ENCODE results near the gene ZFHX3. TPM values are rescaled to one million over a fixed set of nuclear protein-coding genes. Genes with fewer than 3 reads are reported as not detected.

Gene ZFHX3
- total RNA-seq, 2 experiments from 2014 or later = 0.40 to 0.54 TPM

DNA sequence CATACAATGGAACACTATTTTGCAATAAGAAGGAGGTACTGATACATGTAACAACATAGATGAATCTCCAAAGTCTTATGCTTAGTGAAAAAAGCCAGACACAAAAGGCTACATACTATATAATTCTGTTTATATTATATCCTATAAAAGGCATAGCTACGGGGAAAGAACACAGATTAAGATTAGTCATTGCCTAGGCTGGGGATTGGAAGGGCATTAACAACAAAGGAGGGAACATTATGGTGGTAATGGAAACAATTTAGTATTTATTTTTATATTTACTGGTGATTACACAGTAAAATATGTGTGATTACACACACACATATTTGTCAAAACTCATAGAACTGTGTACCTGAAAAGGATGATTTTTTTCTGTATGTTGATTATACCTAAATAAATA lies 278.1 kb downstream of the ZFHX3 start:
- H3K27ac Mint-ChIP-seq = no peak overlapping the region
- H3K36me3 Mint-ChIP-seq = peaks cover 13% of the 10 kb centered on the region
- H3K4me3 Mint-ChIP-seq = no peak overlapping the region
- peaks cover 3% of the 10 kb centered on the region for H3K27me3 Mint-ChIP-seq
- H3K9me3 Mint-ChIP-seq = peaks cover 6% of the 10 kb centered on the region
- DNase-seq = no peak
- H3K4me1 Mint-ChIP-seq = peaks cover 8% of the 10 kb centered on the region

DNA sequence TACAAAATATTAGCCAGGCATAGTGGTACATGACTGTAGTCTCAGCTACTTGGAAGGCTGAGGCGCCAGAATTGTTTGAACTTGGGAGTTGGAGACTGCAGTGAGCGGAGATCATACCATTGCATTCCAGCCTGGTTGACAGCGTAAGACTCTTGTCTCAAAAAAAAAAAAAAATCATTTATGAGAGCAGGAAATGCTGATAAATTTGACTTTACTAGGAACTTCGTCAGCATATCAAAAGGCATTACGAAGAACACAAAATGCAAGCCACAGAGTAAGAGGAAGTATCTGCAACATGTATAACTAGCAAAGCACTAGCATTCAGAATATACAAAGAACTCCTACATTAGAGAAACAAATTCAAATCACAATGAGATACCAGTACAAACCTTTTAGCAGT lies 279.3 kb downstream of the ZFHX3 start:
- Mint-ChIP-seq H3K36me3 (peaks cover 13% of the 10 kb centered on the region), H3K27me3 (no peaks in the 10 kb centered on the region), H3K4me1 (peaks cover 8% of the 10 kb centered on the region), H3K27ac (no peak overlapping the region), H3K4me3 (no peak overlapping the region), H3K9me3 (peaks cover 6% of the 10 kb centered on the region)
- no peak for DNase-seq

DNA sequence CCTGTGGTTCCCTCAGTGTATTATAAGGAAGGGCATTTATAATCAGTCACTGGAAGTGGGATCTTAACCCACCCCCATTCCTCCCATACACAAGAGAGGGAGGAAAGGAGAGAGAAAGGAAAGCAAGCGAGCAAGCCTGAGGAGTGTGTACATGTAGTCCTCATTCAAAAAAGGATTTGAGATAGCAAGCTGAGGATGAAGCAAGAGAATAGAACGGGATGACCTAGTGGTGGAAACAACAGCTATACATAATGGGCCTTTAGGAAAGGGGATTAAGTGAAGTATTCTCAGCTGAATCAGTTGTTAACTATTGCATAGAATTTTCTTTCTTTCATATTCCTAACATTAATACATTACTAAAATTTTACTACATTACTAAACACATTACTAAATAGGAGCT lies 281.4 kb downstream of the ZFHX3 start:
- peaks cover 6% of the 10 kb centered on the region for H3K36me3 Mint-ChIP-seq
- H3K4me3 Mint-ChIP-seq = no peak overlapping the region
- H3K4me1 Mint-ChIP-seq = peaks cover 8% of the 10 kb centered on the region

DNA sequence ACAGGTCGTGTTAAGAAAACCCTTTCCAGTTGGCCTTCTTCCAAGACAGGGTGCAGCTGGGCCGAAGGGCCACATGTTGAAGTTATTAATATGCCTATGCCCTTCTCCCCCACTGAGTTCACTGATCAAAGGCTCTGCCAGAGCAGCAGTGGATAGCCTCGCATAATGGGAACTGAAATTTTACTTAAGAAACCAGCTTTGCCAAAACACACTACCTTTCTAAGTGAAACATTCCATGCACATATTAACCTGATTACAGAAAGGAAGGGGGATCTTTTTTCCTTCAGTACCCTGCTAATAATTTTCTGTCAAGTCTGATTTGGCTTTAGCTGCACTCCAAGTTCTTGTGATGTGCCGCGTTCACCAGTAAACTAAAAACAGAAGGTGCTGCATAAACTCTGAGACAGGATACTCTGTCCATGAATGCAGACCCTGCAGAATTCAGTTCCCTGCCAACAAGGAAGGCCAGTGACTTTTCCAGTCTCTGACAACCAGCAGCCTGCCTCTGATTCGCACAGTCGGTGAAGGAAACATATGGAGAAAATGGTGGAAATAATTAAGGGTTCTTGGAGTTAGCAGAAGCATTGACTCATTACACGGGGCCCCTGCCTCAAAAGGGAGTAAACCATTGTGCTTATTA lies 283.8 kb downstream of the ZFHX3 start:
- Mint-ChIP-seq H3K4me3 (no peak overlapping the region), H3K27ac (no peak overlapping the region), H3K36me3 (peaks cover 3% of the 10 kb centered on the region), H3K27me3 (no peaks in the 10 kb centered on the region), H3K9me3 (no peaks in the 10 kb centered on the region), H3K4me1 (peaks cover 5% of the 10 kb centered on the region)
- no peak for DNase-seq

More for the DNA sequence above, 281.4 kb downstream of the ZFHX3 start:
- Mint-ChIP-seq H3K27me3 (no peaks in the 10 kb centered on the region), H3K27ac (no peak overlapping the region), H3K9me3 (peaks cover 3% of the 10 kb centered on the region)
- no peak for DNase-seq

DNA sequence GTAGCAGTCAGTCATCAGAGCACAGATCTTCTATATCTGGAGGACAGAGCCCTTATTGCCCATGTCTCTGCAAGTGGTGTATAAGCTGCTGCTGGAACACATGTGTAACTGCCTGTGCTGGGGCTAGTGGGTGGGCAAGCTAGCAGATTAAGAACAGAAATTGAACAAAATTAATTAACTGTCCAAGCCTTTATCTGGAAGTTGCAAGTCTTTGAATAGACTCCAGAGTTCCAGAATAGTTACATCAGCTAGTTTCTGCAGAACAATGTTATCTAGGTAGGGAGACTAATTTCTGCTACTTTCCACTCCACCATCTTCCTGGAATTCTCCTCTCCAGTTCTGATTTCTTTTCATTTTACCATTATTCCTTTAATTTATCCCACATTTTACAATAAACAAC lies 287.3 kb downstream of the ZFHX3 start:
- Mint-ChIP-seq H3K4me3 (no peak overlapping the region), H3K27me3 (no peaks in the 10 kb centered on the region), H3K36me3 (peaks cover 10% of the 10 kb centered on the region), H3K4me1 (no peaks in the 10 kb centered on the region), H3K9me3 (peaks cover 10% of the 10 kb centered on the region), H3K27ac (no peak overlapping the region)
- DNase-seq = no peak

DNA sequence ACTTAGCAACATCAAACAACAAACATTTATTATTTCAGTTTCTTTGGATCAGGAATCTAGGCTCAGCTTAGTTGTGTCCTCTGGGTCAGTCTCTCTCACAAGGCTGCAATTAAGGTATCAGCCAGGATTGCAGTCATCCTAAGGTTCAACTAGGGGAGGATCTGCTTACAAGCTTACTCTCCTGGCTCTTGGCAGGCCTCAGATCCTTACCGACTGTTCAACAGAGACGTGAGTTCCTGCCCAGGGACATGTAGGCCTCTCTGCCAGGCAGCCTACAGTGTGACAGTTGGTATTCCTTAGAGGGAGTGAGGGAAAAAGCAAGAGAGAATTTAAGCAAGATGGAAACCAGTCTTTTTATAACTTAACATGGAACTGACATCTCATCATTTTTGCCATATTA lies 294.0 kb downstream of the ZFHX3 start:
- peaks cover 12% of the 10 kb centered on the region for H3K36me3 Mint-ChIP-seq
- no peak overlapping the region for H3K4me3 Mint-ChIP-seq
- peaks cover 10% of the 10 kb centered on the region for H3K9me3 Mint-ChIP-seq
- H3K27me3 Mint-ChIP-seq = no peaks in the 10 kb centered on the region
- H3K4me1 Mint-ChIP-seq = no peaks in the 10 kb centered on the region
- no peak for DNase-seq
- no peak overlapping the region for H3K27ac Mint-ChIP-seq

DNA sequence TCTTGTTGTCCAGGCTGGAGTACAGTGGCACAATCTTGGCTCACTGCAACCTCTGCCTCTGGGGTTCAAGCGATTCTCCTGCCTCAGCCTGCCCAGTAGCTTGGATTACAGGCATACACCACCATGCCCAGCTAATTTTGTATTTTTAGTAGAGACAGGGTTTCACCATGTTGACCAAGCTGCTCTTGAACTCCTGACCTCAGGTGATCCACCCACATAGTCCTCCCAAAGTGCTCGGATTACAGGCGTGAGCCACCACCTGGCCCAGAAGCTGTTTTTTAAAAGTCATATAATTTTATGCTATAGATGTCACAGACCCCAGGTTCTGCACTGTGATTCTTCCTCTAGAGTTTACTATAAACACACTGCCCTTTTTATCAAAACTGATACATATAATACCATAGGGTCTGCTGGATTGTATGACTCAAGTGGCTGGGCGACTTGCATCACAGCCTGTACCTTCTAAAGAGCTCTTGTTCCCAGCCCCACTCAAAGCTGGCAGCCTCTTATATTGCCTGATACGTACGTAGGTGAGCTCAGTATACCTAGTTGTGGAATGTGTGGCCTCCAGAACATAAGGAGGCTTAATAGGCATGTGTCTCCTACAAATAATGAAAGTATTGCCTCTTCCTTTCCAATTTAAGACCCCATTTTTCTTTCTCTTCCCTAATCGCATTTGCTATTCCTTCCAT lies 295.8 kb downstream of the ZFHX3 start:
- no peak overlapping the region for H3K27ac Mint-ChIP-seq
- no peaks in the 10 kb centered on the region for H3K27me3 Mint-ChIP-seq
- peaks cover 6% of the 10 kb centered on the region for H3K36me3 Mint-ChIP-seq
- peaks cover 6% of the 10 kb centered on the region for H3K9me3 Mint-ChIP-seq
- DNase-seq = no peak
- no peak overlapping the region for H3K4me3 Mint-ChIP-seq
- H3K4me1 Mint-ChIP-seq = no peaks in the 10 kb centered on the region

DNA sequence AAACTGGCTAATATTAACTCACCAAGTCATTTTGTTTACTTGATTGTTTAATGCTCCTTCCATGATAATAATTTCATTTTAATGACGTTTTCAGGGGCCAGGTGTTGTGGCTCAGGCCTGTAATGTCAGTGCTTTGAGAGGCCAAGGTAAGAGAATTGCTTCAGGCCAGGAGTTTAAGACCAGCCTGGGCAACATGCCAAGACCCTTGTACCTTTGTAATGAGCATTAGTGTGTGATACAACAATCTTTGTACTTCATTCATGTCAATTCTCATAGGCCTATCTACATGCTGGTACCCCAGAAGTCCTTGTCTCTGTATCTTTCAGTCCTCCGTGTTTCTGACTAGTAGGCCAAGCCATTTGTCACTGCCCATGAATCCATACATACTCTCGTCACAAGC lies 296.9 kb downstream of the ZFHX3 start:
- H3K27me3 Mint-ChIP-seq = no peaks in the 10 kb centered on the region
- H3K36me3 Mint-ChIP-seq = peaks cover 4% of the 10 kb centered on the region
- no peak overlapping the region for H3K27ac Mint-ChIP-seq
- no peaks in the 10 kb centered on the region for H3K4me1 Mint-ChIP-seq
- H3K9me3 Mint-ChIP-seq = peaks cover 1% of the 10 kb centered on the region
- DNase-seq = no peak
- H3K4me3 Mint-ChIP-seq = no peak overlapping the region

DNA sequence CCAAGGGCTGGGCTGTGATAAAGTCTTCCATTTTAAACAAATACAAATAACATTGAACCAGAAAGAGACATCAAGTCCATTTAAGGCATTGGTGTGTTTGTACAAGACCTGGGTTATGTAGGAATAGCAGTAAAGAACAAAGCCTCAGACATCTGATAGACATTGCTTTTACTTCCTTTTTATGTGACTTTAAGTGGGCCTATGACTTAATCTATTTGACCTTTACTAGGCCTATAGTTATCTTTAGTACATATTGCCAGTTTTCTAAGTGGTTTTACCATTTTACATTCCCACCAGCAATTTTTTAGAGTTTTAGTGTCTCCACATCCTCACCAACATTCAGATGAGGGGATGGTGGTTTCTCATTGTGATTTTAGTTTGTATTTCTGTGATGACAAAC lies 298.8 kb downstream of the ZFHX3 start:
- no peak overlapping the region for H3K27ac Mint-ChIP-seq
- DNase-seq = no peak
- H3K27me3 Mint-ChIP-seq = no peaks in the 10 kb centered on the region
- peaks cover 3% of the 10 kb centered on the region for H3K36me3 Mint-ChIP-seq
- H3K4me3 Mint-ChIP-seq = no peak overlapping the region
- no peaks in the 10 kb centered on the region for H3K9me3 Mint-ChIP-seq
- H3K4me1 Mint-ChIP-seq = no peaks in the 10 kb centered on the region

DNA sequence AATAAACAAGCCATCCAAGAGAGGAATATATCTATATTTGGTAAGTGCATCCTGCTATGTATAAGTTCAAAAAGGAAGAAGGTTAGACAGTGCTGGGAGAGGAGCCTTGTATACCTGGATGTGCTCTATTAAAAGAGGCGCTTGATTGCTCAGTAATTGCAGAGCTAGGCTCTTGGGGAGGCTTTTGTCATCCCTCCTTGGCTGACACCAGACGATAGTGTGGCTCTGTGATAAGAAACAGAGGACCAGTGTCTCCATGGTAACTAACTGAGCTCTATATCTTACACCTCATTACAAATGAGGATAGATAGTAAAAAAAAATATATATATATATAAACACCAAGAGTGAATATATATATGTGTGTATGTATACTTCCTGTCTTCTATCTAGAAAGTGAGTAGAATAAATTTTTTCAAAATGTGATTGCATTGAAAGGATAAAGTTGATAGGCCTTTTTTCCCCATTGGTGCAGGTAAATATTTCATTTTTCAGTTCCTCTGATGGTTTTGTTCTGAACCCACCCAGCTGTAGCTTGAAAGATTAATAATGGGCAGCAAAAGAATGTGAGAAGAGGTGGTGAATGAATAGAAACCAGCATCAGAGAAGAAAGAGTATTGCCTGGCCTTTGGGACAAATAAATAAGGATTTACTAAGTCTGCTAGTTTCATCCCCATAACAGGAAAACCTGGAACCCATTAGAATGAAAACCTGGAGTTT lies 303.7 kb downstream of the ZFHX3 start:
- Mint-ChIP-seq H3K4me1 (no peaks in the 10 kb centered on the region), H3K4me3 (no peak overlapping the region), H3K36me3 (peaks cover 1% of the 10 kb centered on the region), H3K9me3 (no peaks in the 10 kb centered on the region), H3K27me3 (no peaks in the 10 kb centered on the region), H3K27ac (no peak overlapping the region)
- no peak for DNase-seq

DNA sequence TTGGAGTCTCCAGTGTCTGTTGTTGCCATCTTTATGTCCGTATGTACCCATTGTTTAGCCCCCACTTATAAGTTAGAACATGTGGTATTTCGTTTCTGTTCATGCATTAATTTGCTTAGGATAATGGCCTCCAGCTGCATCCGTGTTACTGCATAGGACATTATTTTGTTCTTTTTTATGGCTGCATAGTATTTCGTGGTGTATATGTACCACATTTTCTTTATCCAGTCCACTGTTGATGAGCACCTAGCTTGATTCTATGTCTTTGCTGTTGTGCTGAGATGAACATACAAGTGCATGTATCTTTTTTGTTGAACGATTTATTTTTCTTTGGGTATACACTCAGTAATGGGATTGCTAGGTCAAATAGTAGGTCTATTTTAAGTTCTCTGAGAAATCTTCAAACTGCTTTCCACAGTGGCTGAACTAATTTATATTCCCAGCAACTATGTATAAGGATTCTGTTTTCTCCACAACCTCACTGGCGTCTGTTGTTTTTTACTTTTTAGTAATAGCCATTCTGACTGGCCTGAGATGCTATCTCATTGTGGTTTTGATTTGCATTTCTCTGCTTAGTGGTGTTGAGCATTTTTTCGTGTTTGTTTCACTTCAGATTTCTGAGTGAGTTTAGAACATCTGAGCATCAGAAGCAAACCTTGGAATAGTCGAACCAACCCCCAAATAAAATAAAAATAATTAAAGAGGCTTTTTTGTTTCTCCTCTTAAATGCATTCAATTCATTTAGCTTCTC lies 304.7 kb downstream of the ZFHX3 start:
- Mint-ChIP-seq H3K9me3 (no peaks in the 10 kb centered on the region), H3K4me1 (no peaks in the 10 kb centered on the region), H3K4me3 (no peak overlapping the region), H3K36me3 (peaks cover 1% of the 10 kb centered on the region), H3K27me3 (no peaks in the 10 kb centered on the region), H3K27ac (no peak overlapping the region)
- DNase-seq = no peak

DNA sequence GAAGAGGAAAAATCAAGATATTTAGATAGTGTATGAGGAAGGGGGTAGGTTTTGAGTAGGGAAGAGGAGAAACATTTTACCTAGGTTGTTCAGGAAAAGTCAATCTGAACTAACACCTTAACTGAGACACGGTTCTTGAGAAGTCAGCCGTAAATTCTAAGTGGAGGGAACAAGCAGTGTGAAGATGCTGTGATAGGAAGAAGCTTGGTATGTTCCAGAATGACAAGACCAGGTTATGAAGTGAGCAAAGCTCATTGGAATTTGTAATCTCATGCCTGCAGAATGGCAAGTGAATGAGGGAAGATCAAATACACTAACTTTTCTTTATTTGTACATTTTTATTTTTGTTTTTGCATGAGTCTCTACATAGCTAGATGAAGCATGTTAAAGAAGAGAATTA lies 307.6 kb downstream of the ZFHX3 start:
- Mint-ChIP-seq H3K4me3 (no peak overlapping the region), H3K27ac (no peak overlapping the region), H3K27me3 (no peaks in the 10 kb centered on the region), H3K4me1 (no peaks in the 10 kb centered on the region), H3K36me3 (peaks cover 2% of the 10 kb centered on the region), H3K9me3 (no peaks in the 10 kb centered on the region)
- DNase-seq = no peak

DNA sequence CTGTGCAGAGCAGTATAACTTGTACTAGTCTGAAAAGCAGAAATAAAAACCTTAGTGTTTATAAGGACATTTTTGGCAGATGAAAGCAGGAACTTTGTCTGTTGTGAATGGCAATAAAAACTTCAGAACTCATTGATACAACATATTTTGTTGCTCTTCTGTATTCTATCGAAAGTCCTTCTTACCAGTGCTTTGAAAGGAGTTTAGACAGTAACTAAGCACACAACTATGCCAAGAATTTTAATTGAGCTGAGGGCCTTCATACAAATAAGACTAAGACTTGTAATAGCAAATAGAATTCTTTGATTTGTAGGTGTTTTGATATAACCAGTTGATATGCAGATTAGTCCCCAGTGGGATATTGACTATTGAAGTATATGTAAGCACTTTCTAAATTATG lies 308.4 kb downstream of the ZFHX3 start:
- Mint-ChIP-seq H3K36me3 (peaks cover 6% of the 10 kb centered on the region), H3K9me3 (peaks cover 5% of the 10 kb centered on the region), H3K4me1 (no peaks in the 10 kb centered on the region), H3K27me3 (no peaks in the 10 kb centered on the region), H3K4me3 (no peak overlapping the region), H3K27ac (no peak overlapping the region)
- no peak for DNase-seq

DNA sequence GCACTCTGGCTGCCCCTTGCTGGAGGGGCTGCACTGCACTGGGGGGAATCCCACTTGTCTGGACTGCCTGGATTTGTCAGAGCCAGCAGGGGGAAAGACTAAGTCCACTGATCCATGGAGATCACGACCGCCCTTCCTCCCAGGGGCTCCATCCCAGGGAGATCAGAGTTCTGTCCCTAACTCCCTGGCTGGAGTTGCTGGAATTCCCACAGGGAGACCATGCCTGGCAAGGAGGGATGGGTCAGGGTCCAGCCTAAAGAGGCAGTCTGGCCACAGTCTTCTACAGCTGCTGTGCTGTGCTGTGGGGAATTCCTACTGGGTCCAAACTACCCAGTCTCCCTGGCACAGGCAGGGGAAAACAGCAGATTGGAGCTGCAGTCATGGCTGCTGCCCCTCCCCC lies 311.9 kb downstream of the ZFHX3 start:
- DNase-seq = no peak
- H3K4me3 Mint-ChIP-seq = no peak overlapping the region
- H3K27ac Mint-ChIP-seq = no peak overlapping the region
- H3K36me3 Mint-ChIP-seq = peaks cover 8% of the 10 kb centered on the region
- H3K9me3 Mint-ChIP-seq = peaks cover 18% of the 10 kb centered on the region
- no peaks in the 10 kb centered on the region for H3K27me3 Mint-ChIP-seq
- no peaks in the 10 kb centered on the region for H3K4me1 Mint-ChIP-seq
